Mucosa of rectum (tissue), 2 donors: ENCODE data around the gene PRH1.

ENCODE experiments used
- H3K27ac ChIP-seq, 2 donors: one replicate each; pipeline ENCODE4 v1.7.0; 2013; ENCODE audit warnings: inconsistent platforms in 2 of 2, low read depth in 2 of 2, low read length in 2 of 2
- H3K27me3 ChIP-seq, 2 donors: one replicate each; pipeline ENCODE4 v1.7.0; 2013; ENCODE audit warnings: low read length in 2 of 2; ENCODE audit not compliant: control insufficient read depth in 2 of 2, insufficient read depth in 2 of 2
- H3K36me3 ChIP-seq, 2 donors: one replicate each; pipeline ENCODE4 v1.7.0; 2013; ENCODE audit warnings: low read length in 2 of 2; ENCODE audit not compliant: control insufficient read depth in 2 of 2, insufficient read depth in 2 of 2
- H3K4me1 ChIP-seq, 2 donors: one replicate each; pipeline ENCODE4 v1.7.0; 2013; ENCODE audit warnings: low read length in 2 of 2, mild to moderate bottlenecking in 1 of 2; ENCODE audit not compliant: control insufficient read depth in 2 of 2, insufficient read depth in 2 of 2
- H3K4me3 ChIP-seq, 2 donors: one replicate each; pipeline ENCODE4 v1.7.0; 2013; ENCODE audit warnings: low read length in 2 of 2
- H3K9ac ChIP-seq, 2 donors: one replicate each; pipeline ENCODE4 v1.7.0; 2013; ENCODE audit warnings: low read length in 2 of 2, low read depth in 1 of 2, mild to moderate bottlenecking in 1 of 2
- H3K9me3 ChIP-seq, 2 donors: one replicate each; pipeline ENCODE4 v1.7.0; 2013; ENCODE audit warnings: low read length in 2 of 2; ENCODE audit not compliant: control insufficient read depth in 2 of 2
- donor health status: healthy.
- donor health status: Normal muscosa, but diverticular disease.

Gene PRH1

GRCh38 chr12:10896854-10897253, 12.8 kb upstream of the PRH1 start:
- no peak overlapping the region for H3K4me3 ChIP-seq

GRCh38 chr12:10891937-10892336, 7.9 kb upstream of the PRH1 start:
- H3K4me3 ChIP-seq, result no peak overlapping the region
- H3K27ac ChIP-seq, result no peak overlapping the region
- no peak overlapping the region for H3K9ac ChIP-seq
- H3K9me3 ChIP-seq, result no peaks in the 10 kb centered on the region
- no peaks in the 10 kb centered on the region for H3K36me3 ChIP-seq
- no peaks in the 10 kb centered on the region for H3K27me3 ChIP-seq
- peaks cover 0 to 4% of the 10 kb centered on the region in 2 donors for H3K4me1 ChIP-seq

More at GRCh38 chr12:10896854-10897253, 12.8 kb upstream of the PRH1 start:
- no peak overlapping the region for H3K27ac ChIP-seq
- no peaks in the 10 kb centered on the region for H3K36me3 ChIP-seq
- no peaks in the 10 kb centered on the region for H3K27me3 ChIP-seq
- no peak overlapping the region for H3K9ac ChIP-seq
- H3K9me3 ChIP-seq, result no peaks in the 10 kb centered on the region
- H3K4me1 ChIP-seq, result peaks cover 0 to 4% of the 10 kb centered on the region in 2 donors

GRCh38 chr12:10889226-10889625, 5.2 kb upstream of the PRH1 start:
- no peaks in the 10 kb centered on the region for H3K27me3 ChIP-seq
- no peaks in the 10 kb centered on the region for H3K9me3 ChIP-seq
- H3K27ac ChIP-seq, result no peak overlapping the region
- no peaks in the 10 kb centered on the region for H3K36me3 ChIP-seq
- no peak overlapping the region for H3K9ac ChIP-seq
- H3K4me3 ChIP-seq, result no peak overlapping the region
- peaks cover 0 to 4% of the 10 kb centered on the region in 2 donors for H3K4me1 ChIP-seq

GRCh38 chr12:10873378-10873777, 10.7 kb downstream of the PRH1 start:
- peaks cover 5 to 7% of the 10 kb centered on the region in 2 donors for H3K36me3 ChIP-seq
- no peaks in the 10 kb centered on the region for H3K27me3 ChIP-seq
- H3K9ac ChIP-seq, result no peak overlapping the region
- no peak overlapping the region for H3K27ac ChIP-seq
- H3K9me3 ChIP-seq, result no peaks in the 10 kb centered on the region
- H3K4me3 ChIP-seq, result no peak overlapping the region
- no peaks in the 10 kb centered on the region for H3K4me1 ChIP-seq

- H3K4me3 ChIP-seq, result no peak overlapping the region
- H3K27ac ChIP-seq, result no peak overlapping the region
- H3K36me3 ChIP-seq, result peaks cover 0 to 3% of the 10 kb centered on the region in 2 donors
- no peak overlapping the region for H3K9ac ChIP-seq
- no peaks in the 10 kb centered on the region for H3K4me1 ChIP-seq
- no peaks in the 10 kb centered on the region for H3K27me3 ChIP-seq
- H3K9me3 ChIP-seq, result no peaks in the 10 kb centered on the region
Measured at GRCh38 chr12:10867381-10867780, 16.7 kb downstream of the PRH1 start.

GRCh38 chr12:10863512-10864218, 20.4 kb downstream of the PRH1 start:
- Histone ChIP-seq H3K27me3 (no peaks in the 10 kb centered on the region), H3K4me1 (no peaks in the 10 kb centered on the region), H3K36me3 (peaks cover 0 to 3% of the 10 kb centered on the region in 2 donors), H3K9ac (no peak overlapping the region), H3K4me3 (no peak overlapping the region), H3K27ac (no peak overlapping the region), H3K9me3 (no peaks in the 10 kb centered on the region)

GRCh38 chr12:10861366-10861765, 22.7 kb downstream of the PRH1 start:
- Histone ChIP-seq H3K4me3 (no peak overlapping the region), H3K27me3 (no peaks in the 10 kb centered on the region), H3K27ac (no peak overlapping the region), H3K4me1 (no peaks in the 10 kb centered on the region), H3K9ac (no peak overlapping the region), H3K9me3 (no peaks in the 10 kb centered on the region), H3K36me3 (no peaks in the 10 kb centered on the region)

DNA sequence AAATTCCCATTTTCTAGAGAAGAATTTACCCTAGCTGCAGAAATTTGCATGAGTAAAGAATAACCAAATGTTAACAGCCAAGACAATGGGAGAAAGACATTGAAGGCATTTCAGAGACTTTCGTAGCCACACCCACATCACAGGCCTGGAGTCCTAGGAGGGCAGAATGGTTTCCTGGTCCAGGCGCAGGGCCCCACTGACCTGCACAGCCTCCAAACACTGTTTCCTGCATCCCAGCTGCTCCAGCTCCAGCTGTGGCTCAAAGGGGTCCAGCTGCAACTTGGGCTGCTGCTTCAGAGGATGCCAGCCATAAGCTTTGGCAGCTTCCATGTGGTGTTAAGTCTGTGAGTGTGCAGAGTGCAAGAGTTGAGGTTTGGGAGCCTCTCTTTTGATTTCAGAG, 28.2 kb downstream of the PRH1 start:
- H3K36me3 ChIP-seq, result peaks cover 4 to 6% of the 10 kb centered on the region in 2 donors
- no peak overlapping the region for H3K4me3 ChIP-seq
- no peak overlapping the region for H3K9ac ChIP-seq
- no peak overlapping the region for H3K27ac ChIP-seq
- no peaks in the 10 kb centered on the region for H3K27me3 ChIP-seq
- no peaks in the 10 kb centered on the region for H3K4me1 ChIP-seq
- H3K9me3 ChIP-seq, result peaks cover 4% of the 10 kb centered on the region in 2 donors

- peaks cover 4% of the 10 kb centered on the region in 2 donors for H3K9me3 ChIP-seq
- H3K36me3 ChIP-seq, result peaks cover 4 to 6% of the 10 kb centered on the region in 2 donors
- H3K27me3 ChIP-seq, result no peaks in the 10 kb centered on the region
- H3K9ac ChIP-seq, result no peak overlapping the region
- no peaks in the 10 kb centered on the region for H3K4me1 ChIP-seq
- H3K4me3 ChIP-seq, result no peak overlapping the region
- H3K27ac ChIP-seq, result no peak overlapping the region
Measured at GRCh38 chr12:10853776-10854175, 30.3 kb downstream of the PRH1 start.

- Histone ChIP-seq H3K9me3 (peaks cover 4% of the 10 kb centered on the region in 2 donors), H3K4me3 (no peak overlapping the region), H3K4me1 (no peaks in the 10 kb centered on the region), H3K36me3 (peaks cover 4 to 9% of the 10 kb centered on the region in 2 donors), H3K9ac (no peak overlapping the region), H3K27ac (no peak overlapping the region), H3K27me3 (no peaks in the 10 kb centered on the region)
Measured at GRCh38 chr12:10851243-10851858, 32.7 kb downstream of the PRH1 start.
